Measurements from ENCODE around the gene DIP2C. TPM values are rescaled to one million over a fixed set of nuclear protein-coding genes. Genes with fewer than 3 reads are reported as not detected.

DIP2C gene
- total RNA-seq, 1 donor from 2014 or later, result 52.6 TPM

- Mint-ChIP-seq H3K4me1 (ENCODE audit: low read depth, unreplicated experiment) (peaks cover 18% of the 10 kb centered on the region), H3K9me3 (ENCODE audit: unreplicated experiment) (peaks cover 3% of the 10 kb centered on the region), H3K27ac (ENCODE audit: unreplicated experiment) (no peak overlapping the region), H3K36me3 (ENCODE audit: unreplicated experiment) (peaks cover 12% of the 10 kb centered on the region), H3K4me3 (ENCODE audit: unreplicated experiment) (no peak overlapping the region), H3K27me3 (ENCODE audit: unreplicated experiment) (peaks cover 7% of the 10 kb centered on the region)
- TF ChIP-seq, protein P1, sequence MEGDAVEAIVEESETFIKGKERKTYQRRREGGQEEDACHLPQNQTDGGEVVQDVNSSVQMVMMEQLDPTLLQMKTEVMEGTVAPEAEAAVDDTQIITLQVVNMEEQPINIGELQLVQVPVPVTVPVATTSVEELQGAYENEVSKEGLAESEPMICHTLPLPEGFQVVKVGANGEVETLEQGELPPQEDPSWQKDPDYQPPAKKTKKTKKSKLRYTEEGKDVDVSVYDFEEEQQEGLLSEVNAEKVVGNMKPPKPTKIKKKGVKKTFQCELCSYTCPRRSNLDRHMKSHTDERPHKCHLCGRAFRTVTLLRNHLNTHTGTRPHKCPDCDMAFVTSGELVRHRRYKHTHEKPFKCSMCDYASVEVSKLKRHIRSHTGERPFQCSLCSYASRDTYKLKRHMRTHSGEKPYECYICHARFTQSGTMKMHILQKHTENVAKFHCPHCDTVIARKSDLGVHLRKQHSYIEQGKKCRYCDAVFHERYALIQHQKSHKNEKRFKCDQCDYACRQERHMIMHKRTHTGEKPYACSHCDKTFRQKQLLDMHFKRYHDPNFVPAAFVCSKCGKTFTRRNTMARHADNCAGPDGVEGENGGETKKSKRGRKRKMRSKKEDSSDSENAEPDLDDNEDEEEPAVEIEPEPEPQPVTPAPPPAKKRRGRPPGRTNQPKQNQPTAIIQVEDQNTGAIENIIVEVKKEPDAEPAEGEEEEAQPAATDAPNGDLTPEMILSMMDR (IDR thresholded peaks at IDR 0.05; ENCODE audit: partially characterized antibody, unreplicated experiment), result no peak
- no peak for DNase-seq
Measured at GRCh38 chr10:339038-339391, 350.5 kb downstream of the DIP2C start.

DNA sequence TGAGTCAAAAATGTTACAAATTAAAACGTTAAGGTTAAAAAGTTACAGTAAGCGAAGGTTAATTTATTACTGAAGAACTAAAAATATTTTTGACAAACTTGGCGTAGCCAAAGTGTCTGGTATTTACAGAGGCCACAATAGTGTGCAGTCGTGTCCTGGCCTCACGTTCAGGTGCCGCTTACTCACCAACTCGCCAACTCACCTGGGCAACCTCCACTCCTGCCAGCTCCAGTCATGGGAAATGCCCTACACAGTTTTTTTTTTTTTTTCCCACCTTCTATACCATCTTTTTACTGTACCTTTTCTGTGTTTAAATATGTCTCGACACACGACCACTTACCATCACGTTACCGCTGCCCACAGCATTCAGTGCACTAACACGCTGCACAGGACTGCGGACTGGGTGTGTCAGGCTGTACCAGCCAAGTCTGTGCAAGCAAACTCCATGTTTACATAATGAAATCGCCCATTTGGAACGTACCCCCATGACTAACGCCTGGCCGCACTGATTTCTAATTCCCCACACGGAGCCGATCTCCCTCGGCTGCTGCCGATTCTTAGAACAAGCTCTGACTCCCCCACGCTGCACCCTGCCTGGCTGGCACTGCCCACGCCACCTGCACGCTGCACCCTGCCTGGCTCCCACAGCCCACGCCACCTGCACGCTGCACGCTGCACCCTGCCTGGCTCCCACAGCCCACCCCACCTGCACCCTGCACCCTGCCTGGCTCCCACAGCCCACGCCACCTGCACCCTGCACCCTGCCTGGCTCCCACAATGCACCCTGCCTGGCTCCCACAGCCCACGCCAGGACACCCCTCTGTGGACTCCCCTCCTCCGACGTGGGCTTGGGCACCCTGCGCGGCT is 351.1 kb downstream of the DIP2C start:
- no peak overlapping the region for H3K4me3 Mint-ChIP-seq (ENCODE audit: unreplicated experiment)
- H3K27ac Mint-ChIP-seq (ENCODE audit: unreplicated experiment), result no peak overlapping the region
- DNase-seq, result no peak
- peaks cover 13% of the 10 kb centered on the region for H3K4me1 Mint-ChIP-seq (ENCODE audit: low read depth, unreplicated experiment)
- peaks cover 3% of the 10 kb centered on the region for H3K9me3 Mint-ChIP-seq (ENCODE audit: unreplicated experiment)
- TF ChIP-seq, protein P1 (IDR thresholded peaks at IDR 0.05; ENCODE audit: partially characterized antibody, unreplicated experiment), result no peak
- H3K36me3 Mint-ChIP-seq (ENCODE audit: unreplicated experiment), result peaks cover 12% of the 10 kb centered on the region
- peaks cover 5% of the 10 kb centered on the region for H3K27me3 Mint-ChIP-seq (ENCODE audit: unreplicated experiment)

DNA sequence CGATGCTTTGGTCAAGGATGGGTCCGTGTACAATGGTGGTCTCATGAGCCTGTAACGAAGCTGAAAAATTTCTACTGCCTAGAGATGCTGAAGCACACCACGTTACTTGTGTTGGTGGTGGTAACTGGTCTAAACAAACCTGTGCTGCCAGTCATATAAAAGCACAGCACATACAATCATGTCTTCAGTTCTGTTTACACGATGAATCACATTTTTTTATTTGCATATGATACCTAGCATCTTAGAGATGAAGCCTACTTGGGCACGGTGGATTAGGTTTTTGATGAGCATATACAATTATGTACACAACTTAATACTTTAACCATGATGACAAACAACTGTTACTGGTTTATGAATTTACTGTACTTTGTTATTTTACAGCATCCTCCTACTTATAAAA is 353.2 kb downstream of the DIP2C start:
- peaks cover 7% of the 10 kb centered on the region for H3K27me3 Mint-ChIP-seq (ENCODE audit: unreplicated experiment)
- peaks cover 8% of the 10 kb centered on the region for H3K4me1 Mint-ChIP-seq (ENCODE audit: low read depth, unreplicated experiment)
- H3K4me3 Mint-ChIP-seq (ENCODE audit: unreplicated experiment), result no peak overlapping the region
- no peak for DNase-seq
- peaks cover 2% of the 10 kb centered on the region for H3K9me3 Mint-ChIP-seq (ENCODE audit: unreplicated experiment)
- no peak overlapping the region for H3K27ac Mint-ChIP-seq (ENCODE audit: unreplicated experiment)
- TF ChIP-seq, protein P1 (IDR thresholded peaks at IDR 0.05; ENCODE audit: partially characterized antibody, unreplicated experiment), result no peak
- peaks cover 12% of the 10 kb centered on the region for H3K36me3 Mint-ChIP-seq (ENCODE audit: unreplicated experiment)

DNA sequence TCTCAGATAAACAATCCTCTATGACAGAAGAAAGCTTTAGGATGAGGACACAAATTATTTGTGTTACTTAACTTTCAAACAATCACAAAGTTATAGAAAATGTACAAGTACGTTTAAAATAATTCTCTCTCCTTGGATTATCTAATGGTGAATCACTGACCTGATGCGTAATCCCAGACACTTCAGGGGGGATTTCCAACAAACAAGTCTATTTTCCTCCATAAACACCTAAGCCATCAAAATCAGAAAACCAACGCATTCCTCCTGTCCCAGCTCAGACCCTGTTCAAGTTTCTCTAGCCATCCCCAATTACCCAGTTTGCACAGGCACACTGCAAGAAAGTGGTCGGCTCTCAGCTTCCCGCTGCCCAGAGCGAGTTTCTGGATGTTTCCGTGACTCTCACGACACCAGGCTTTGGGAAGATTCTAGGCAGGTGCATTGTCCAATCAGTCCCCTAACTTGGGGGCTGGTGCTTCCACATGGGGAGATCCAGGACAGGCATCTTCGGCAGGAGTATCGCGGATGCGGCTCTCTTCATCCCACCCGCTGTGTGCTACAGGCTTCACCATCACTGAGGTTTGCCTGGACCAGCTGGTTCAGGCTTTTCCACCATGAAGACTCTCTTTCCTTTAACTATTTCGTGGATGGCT is 354.2 kb downstream of the DIP2C start:
- H3K4me3 Mint-ChIP-seq (ENCODE audit: unreplicated experiment), result no peak overlapping the region
- peaks cover 7% of the 10 kb centered on the region for H3K27me3 Mint-ChIP-seq (ENCODE audit: unreplicated experiment)
- peaks cover 12% of the 10 kb centered on the region for H3K36me3 Mint-ChIP-seq (ENCODE audit: unreplicated experiment)
- H3K9me3 Mint-ChIP-seq (ENCODE audit: unreplicated experiment), result peaks cover 2% of the 10 kb centered on the region
- DNase-seq, result no peak
- TF ChIP-seq, protein P1 (IDR thresholded peaks at IDR 0.05; ENCODE audit: partially characterized antibody, unreplicated experiment), result no peak
- no peak overlapping the region for H3K27ac Mint-ChIP-seq (ENCODE audit: unreplicated experiment)
- H3K4me1 Mint-ChIP-seq (ENCODE audit: low read depth, unreplicated experiment), result no peaks in the 10 kb centered on the region

DNA sequence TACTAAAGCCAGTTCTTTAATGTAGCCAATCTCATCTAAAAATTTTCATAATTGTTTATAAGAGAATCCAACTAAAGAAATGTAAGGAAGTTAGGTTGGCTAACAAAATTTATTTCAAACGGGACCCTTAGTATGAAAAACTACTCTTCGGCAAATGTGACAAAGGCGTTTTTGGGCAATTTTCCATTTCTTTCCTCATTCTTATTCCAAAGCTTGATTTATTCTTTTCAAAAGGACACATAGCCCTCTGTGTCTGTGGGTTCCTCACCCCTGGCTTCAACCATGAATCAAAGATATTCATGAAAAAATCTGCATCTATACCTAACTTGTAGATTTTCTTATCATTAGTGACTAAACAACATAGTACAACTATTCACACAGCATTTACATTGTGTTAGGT is 358.3 kb downstream of the DIP2C start:
- Mint-ChIP-seq H3K27me3 (ENCODE audit: unreplicated experiment) (peaks cover 1% of the 10 kb centered on the region), H3K27ac (ENCODE audit: unreplicated experiment) (no peak overlapping the region), H3K4me1 (ENCODE audit: low read depth, unreplicated experiment) (peaks cover 1% of the 10 kb centered on the region), H3K9me3 (ENCODE audit: unreplicated experiment) (peaks cover 2% of the 10 kb centered on the region), H3K36me3 (ENCODE audit: unreplicated experiment) (no peaks in the 10 kb centered on the region), H3K4me3 (ENCODE audit: unreplicated experiment) (no peak overlapping the region)
- DNase-seq, result no peak
- TF ChIP-seq, protein P1 (IDR thresholded peaks at IDR 0.05; ENCODE audit: partially characterized antibody, unreplicated experiment), result no peak

All from glutamatergic neuron (in vitro differentiated cells).